Cerebellar nuclear complex (tissue), 1 donor: ENCODE data around the gene EFL1.

Experiments used
- DNase-seq, 2 experiments: peaks; one replicate each; lab custom pipeline; 2025; lab: John Stamatoyannopoulos, UW

The EFL1 gene

DNA sequence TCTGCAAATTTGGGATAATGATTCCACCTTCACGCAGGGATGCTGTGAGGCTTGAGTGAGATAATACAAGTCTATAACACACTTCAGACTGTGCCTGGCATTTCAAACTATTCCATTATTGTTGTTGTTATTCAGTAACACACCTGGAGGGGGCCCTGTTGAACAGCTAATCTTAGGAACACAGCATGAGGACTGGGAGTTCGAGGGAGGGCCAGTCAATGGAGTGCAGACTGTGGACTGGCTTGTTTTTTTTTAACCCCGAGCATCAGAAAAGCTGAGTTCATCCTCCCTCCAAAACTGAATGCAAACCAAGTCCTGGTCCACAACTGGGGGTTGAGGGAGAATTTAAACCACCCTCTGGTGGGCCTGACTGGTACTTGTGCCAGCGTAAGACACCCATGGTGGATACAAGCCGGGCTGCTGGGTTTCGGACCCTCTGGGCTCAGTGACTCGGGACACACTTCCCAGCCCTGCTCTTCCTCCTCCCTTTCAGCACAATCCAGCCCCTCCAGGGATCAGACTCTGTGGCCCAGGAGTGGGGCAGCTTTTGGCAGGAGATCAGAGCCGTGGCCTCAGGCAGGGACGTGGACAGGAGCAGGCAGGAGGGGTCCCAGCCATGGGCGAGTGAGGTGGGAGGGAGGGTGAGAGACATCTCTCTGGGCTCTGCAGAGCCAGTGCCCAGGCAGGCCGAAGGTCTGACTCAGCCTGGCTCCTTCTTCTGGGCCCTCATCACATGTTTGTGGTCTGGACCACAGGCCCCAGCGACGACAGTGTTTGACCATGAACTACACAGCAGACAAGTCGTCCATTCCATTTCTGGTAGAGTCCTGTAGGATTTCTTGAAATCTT, 180.4 kb downstream of the EFL1 start:
- DNase-seq: no peak

DNA sequence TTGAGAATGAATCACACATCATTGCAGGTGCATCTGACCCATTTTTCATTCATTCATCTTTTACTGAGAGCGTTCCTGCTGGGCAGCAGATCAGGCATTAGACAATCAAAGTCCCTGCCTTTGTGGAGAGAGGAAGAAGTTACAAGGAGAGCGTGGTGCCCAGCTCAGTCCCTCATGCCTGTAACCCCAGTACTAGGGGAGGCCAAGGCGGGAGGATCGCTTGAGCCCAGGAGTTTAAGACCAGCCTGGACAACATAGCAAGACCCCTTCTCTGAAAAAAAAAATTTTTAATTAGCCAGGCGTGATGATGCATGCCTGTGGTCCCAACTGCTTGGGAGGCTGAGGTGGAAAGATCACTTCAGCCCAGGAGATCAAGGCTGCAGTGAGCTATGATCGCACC, 181.8 kb downstream of the EFL1 start:
- no peak for DNase-seq
